GM20431 (cell line): ENCODE measurements around the gene PNPLA2.

Experiments
- in situ Hi-C: fragments of 300-500 bp; cut with MseI, MboI; formaldehyde crosslinking; loops from one replicate; pipeline ENCODE4 v1.15.0; 2020; ENCODE audit warnings: low sequenced_read_pairs; ENCODE audit not compliant: unreplicated experiment

Gene PNPLA2

GRCh38 chr11:818396-819128 lies at the start of gene PNPLA2:
Gene PNPLA2 (plus strand): TSS chr11:818914. CDS start chr11:819719, 805 bp downstream.
- in situ Hi-C loops = no loop called here

DNA sequence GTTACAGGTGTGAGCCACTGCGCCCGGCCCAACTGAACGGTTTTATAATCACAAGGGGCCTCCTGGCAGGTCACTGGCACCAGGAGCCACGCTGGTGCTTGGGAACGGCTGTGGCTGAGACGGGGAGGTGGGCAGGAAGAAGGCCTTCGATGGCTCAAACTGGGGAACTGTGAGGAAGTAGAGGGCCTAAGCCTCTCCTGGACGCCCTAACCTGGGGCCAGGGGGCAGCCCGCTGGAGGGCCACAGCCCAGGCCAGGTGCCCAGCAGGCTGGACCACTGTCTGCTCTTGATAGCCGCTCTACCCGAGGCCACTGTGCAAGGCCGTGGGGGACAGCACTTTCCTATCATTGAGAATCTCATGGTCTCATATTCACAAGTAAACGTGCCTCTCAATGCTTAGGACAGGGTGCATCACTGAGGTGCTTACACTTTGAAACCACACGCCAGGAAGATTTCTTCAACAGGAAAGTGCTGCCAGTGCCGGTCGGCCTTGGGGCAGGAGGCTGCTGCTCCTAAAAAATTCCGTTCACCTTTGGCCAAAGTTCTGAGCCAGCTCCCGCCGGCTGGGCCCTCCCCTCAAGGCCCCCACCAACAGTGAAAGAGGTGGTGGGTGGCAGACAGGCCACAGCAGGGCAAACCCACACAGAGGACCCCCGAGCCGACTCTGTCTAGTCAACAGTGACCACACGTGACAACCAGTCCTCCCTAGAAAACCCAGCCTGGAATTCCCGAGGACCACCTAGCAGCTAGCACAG lies 48.6 kb upstream of the PNPLA2 start:
- in situ Hi-C loops = no loop called here

- in situ Hi-C loops = no loop called here
These were observed 47.8 kb upstream of the PNPLA2 start for GRCh38 chr11:770642-771616.

GRCh38 chr11:771617-772204 lies 47.0 kb upstream of the PNPLA2 start:
- in situ Hi-C loops = no loop called here

- in situ Hi-C loops = no loop called here
These were observed 46.0 kb upstream of the PNPLA2 start for GRCh38 chr11:772429-773390.

GRCh38 chr11:773425-773824 lies 45.3 kb upstream of the PNPLA2 start:
- in situ Hi-C loops = no loop called here

- in situ Hi-C loops = no loop called here
These were observed 44.9 kb upstream of the PNPLA2 start for GRCh38 chr11:773830-774229.

- in situ Hi-C loops = no loop called here
These were observed 43.7 kb upstream of the PNPLA2 start for GRCh38 chr11:774873-775592.

DNA sequence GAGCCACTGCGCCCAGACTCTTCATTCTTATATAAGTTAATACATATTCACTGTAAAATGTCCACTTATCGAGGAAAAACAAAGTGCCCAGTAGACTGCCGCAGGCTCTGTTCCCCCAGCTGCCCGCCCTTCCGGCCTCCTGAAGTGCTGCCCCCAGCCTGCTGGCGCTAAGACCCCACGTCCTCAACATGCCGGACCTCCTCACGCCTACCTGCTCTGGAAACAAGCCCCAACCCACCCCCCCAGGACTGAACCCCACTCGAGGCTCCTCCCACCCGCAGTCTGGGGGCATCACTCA lies 42.5 kb upstream of the PNPLA2 start:
- in situ Hi-C loops = no loop called here

DNA sequence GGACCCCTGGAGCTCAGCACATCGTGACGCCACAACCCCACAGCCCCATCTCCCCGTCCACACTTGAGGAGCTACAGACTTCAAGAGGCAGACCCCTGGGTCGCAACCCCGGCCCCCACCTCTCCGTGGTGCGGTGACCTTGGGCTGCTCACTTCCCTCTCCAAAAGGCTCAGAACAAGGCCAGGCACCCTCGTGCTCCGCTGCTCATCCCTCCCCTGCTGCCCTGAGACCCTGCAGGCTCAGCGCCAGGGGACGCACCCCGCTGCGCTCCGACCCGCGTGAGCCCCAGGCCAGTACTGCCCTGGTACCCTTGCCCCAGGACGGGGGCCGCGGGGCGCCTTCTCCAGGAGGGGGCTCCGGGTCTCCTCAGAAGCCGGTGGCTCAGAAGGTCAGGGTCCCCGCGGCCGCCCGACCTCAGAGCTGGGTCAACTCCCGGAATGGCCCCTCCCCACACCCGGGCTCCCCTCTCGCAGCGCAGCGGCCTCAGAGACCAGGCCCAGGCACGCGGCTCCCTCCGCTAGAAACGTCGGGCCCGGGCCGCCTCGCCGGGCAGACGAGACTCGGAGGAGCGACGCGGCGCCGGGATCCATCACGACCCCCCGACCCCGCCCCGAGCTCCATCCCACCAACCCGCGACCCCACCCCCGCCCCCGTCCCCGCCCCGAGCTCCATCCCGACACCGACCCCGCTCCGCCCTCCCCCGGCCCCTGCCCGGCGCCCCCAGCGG lies 42.0 kb upstream of the PNPLA2 start:
- in situ Hi-C loops = no loop called here

- in situ Hi-C loops = no loop called here
These were observed 41.1 kb upstream of the PNPLA2 start, which contains the start of gene GATD1 for GRCh38 chr11:777288-778255. Gene GATD1 (minus strand): TSS chr11:777487. CDS start chr11:777462, 25 bp downstream.

DNA sequence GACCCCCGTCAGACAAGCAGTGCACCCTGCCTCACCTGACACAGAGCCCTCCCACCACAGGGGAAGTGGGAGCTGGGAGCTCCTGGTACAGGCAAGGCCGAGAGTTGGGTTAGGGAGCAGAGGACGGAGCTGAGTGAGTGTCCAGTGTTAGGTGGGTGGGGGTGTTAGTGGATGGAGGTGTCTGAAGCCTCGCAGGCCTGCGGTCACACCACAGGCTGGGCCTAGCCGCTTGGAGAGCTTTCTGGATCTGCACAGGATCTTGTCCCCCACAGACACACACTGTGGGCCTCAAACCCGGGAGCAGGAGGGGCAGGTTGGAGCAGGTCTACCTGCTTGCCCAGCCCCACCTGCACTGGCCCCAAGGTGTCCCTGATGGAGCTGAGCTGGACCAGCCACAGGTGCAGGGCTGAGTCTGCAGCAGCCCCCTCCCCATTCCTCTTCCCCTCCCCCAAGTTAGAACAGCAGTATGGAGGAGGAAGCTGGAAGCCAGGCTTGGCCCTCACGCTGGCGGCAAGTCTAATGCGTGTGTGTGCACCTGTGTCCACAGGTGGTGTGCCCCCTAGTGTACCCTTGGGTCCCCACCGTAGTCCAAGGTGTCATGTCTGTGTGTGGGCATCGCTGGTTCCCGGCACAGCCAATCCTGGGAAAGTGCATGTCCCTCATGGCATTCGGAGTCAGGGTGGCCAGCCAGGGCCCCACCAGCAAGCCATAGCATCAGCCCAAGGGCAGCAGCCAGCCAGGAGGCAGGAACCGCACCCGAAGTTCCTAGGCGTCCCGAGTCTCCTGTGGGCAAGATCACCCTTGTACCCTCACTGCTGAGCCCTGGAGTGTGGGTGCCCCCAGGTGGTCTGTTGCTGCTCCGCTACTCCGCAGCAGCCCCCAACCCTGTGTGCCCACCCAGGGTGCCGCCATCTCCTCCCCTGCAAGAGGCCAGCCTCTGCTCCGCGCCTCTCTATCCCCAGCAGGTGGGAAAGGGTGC lies 39.4 kb upstream of the PNPLA2 start:
- in situ Hi-C loops = no loop called here

GRCh38 chr11:779955-780532 lies 38.7 kb upstream of the PNPLA2 start:
- in situ Hi-C loops = no loop called here

GRCh38 chr11:782264-783174 lies 36.2 kb upstream of the PNPLA2 start:
- in situ Hi-C loops = no loop called here
